ENCODE measurements around the gene C10orf88. TPM values are rescaled to one million over a fixed set of nuclear protein-coding genes. Genes with fewer than 3 reads are reported as not detected.

C10orf88 gene
- total and polyA plus RNA-seq, 8 donors = 1.7 to 17.1 (median 3.6) TPM

DNA sequence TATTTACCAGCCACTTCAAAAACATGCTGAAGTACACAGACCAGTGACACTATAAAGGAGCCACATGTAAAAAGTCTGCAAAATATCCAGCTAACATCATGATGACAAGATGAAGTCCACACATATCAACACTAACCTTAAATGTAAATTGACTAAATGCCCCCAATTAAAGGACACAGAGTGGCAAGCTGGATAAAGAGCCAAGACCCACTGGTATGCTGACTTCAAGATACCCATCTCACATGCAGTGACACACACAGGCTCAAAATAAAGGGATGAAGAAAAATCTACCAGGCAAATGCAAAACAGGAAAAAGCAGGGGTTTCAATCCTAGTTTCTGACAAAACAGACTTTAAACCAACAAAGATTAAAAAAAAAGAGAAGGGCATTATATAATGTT lies 12.9 kb upstream of the C10orf88 start:
- intact Hi-C loops (cut with DNase I; ENCODE audit: low total_unique reads) = no loop called here
- H3K4me3 ChIP-seq = no peak overlapping the region
- TF ChIP-seq POLR2AphosphoS5 (IDR thresholded peaks at IDR 0.05) (no peak), EP300 (IDR thresholded peaks at IDR 0.05) (no peak), POLR2A (IDR thresholded peaks at IDR 0.05) (no peak)
- TF ChIP-seq, protein P1, sequence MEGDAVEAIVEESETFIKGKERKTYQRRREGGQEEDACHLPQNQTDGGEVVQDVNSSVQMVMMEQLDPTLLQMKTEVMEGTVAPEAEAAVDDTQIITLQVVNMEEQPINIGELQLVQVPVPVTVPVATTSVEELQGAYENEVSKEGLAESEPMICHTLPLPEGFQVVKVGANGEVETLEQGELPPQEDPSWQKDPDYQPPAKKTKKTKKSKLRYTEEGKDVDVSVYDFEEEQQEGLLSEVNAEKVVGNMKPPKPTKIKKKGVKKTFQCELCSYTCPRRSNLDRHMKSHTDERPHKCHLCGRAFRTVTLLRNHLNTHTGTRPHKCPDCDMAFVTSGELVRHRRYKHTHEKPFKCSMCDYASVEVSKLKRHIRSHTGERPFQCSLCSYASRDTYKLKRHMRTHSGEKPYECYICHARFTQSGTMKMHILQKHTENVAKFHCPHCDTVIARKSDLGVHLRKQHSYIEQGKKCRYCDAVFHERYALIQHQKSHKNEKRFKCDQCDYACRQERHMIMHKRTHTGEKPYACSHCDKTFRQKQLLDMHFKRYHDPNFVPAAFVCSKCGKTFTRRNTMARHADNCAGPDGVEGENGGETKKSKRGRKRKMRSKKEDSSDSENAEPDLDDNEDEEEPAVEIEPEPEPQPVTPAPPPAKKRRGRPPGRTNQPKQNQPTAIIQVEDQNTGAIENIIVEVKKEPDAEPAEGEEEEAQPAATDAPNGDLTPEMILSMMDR (IDR thresholded peaks at IDR 0.05) = no peak
- no peaks in the 10 kb centered on the region for H3K4me1 ChIP-seq
- peaks cover 0 to 56% (median 16%) of the 10 kb centered on the region in 4 donors for H3K9me3 ChIP-seq
- H3K27ac ChIP-seq = no peak overlapping the region
- no peak for DNase-seq
- H3K27me3 ChIP-seq = no peaks in the 10 kb centered on the region
- no peaks in the 10 kb centered on the region for H3K36me3 ChIP-seq

- DNase-seq = no peak
- H3K27me3 ChIP-seq = no peaks in the 10 kb centered on the region
- no peaks in the 10 kb centered on the region for H3K36me3 ChIP-seq
- H3K4me3 ChIP-seq = no peak overlapping the region
- WGBS, 5 donors = 66 to 82% (median 76%) methylated on average over 3 of the region's 3 CpGs
- H3K27ac ChIP-seq = no peak overlapping the region
- no peaks in the 10 kb centered on the region for H3K4me1 ChIP-seq
- TF ChIP-seq, protein P1 (IDR thresholded peaks at IDR 0.05) = no peak
- TF ChIP-seq POLR2AphosphoS5 (IDR thresholded peaks at IDR 0.05) = no peak
- TF ChIP-seq POLR2A (IDR thresholded peaks at IDR 0.05) = no peak
- no peak for TF ChIP-seq EP300 (IDR thresholded peaks at IDR 0.05)
- intact Hi-C loops (cut with DNase I; ENCODE audit: low total_unique reads) = no loop called here
- H3K9me3 ChIP-seq = peaks cover 0 to 41% (median 13%) of the 10 kb centered on the region in 4 donors
Observed at GRCh38 chr10:122962405-122962804, 8.4 kb upstream of the C10orf88 start.

DNA sequence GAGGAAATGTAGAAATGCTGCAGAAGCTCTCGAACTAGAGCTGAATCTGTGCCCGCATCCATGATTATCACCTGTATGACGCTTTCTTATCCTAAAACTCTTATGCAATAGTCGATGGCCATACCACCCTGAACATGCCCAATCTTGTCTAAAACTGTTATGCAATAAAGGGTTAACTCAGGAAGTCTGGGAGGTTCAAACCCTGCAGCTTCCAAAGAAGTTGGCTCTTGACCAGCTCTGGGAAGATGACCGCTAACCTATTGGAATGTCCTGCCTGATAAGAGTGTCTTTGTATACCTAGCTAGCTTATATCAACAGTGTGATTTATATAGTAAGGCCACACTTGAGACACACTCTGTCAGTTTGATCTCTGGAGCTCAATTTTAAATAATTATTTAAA lies 3.4 kb upstream of the C10orf88 start:
- peak in 1 of 2 donors; percentile 5 for DNase-seq
- no peak overlapping the region for H3K27ac ChIP-seq
- TF ChIP-seq EP300 (IDR thresholded peaks at IDR 0.05) = no peak
- TF ChIP-seq POLR2AphosphoS5 (IDR thresholded peaks at IDR 0.05) = no peak
- TF ChIP-seq, protein P1 (IDR thresholded peaks at IDR 0.05) = no peak
- no peak for TF ChIP-seq POLR2A (IDR thresholded peaks at IDR 0.05)
- intact Hi-C loops (cut with DNase I; ENCODE audit: low total_unique reads) = no loop called here
- no peaks in the 10 kb centered on the region for H3K36me3 ChIP-seq
- 71 to 81% (median 76%) methylated on average over 5 of the region's 5 CpGs for WGBS, 5 donors
- no peak overlapping the region for H3K4me3 ChIP-seq
- peaks cover 0 to 5% (median 0%) of the 10 kb centered on the region in 4 donors for H3K9me3 ChIP-seq
- peaks cover 13 to 22% (median 19%) of the 10 kb centered on the region in 4 donors for H3K4me1 ChIP-seq
- H3K27me3 ChIP-seq = no peaks in the 10 kb centered on the region

- no peak overlapping the region for H3K27ac ChIP-seq
- peaks cover 0 to 5% (median 0%) of the 10 kb centered on the region in 4 donors for H3K9me3 ChIP-seq
- H3K27me3 ChIP-seq = no peaks in the 10 kb centered on the region
- no peak for TF ChIP-seq EP300 (IDR thresholded peaks at IDR 0.05)
- TF ChIP-seq POLR2A (IDR thresholded peaks at IDR 0.05) = no peak
- no peak for TF ChIP-seq POLR2AphosphoS5 (IDR thresholded peaks at IDR 0.05)
- H3K4me1 ChIP-seq = peaks cover 13 to 35% (median 26%) of the 10 kb centered on the region in 4 donors
- no peaks in the 10 kb centered on the region for H3K36me3 ChIP-seq
- no peak overlapping the region for H3K4me3 ChIP-seq
- intact Hi-C loops (cut with DNase I; ENCODE audit: low total_unique reads) = no loop called here
- WGBS, 5 donors = 82 to 94% (median 86%) methylated on average over 1 of the region's 1 CpG
- DNase-seq = peak in 1 of 2 donors; percentile 9
Observed at GRCh38 chr10:122955892-122956291, 1.9 kb upstream of the C10orf88 start.

DNA sequence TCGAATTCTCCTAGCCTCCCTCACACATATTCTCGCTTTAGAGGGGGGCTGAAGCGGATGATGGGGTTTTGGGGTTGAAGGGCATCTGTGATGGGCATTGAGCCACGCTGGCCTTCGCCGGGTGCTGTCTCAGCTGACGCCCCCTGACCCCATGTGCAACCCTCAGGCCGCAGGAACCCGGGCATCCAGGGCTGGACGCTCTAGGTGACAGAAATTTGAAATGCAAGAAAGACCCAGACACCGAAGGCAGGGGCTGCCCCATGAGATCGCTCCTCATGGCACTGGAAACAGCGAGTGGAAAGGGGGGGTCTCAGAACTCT lies 664 bp upstream of the C10orf88 start:
- peak overlapping the region in 2 of 5 donors; percentile 81 to 85 for H3K27ac ChIP-seq
- intact Hi-C loops (cut with DNase I; ENCODE audit: low total_unique reads) = no loop called here
- no peak for DNase-seq

More for the DNA sequence above, 664 bp upstream of the C10orf88 start:
- TF ChIP-seq, protein P1 (IDR thresholded peaks at IDR 0.05) = no peak
- TF ChIP-seq POLR2AphosphoS5 (IDR thresholded peaks at IDR 0.05) (no peak), EP300 (IDR thresholded peaks at IDR 0.05) (no peak)
- WGBS, 5 donors = 66 to 83% (median 71%) methylated on average over 9 to 13 of the region's 13 CpGs
- Histone ChIP-seq H3K4me1 (peaks cover 13 to 35% (median 26%) of the 10 kb centered on the region in 4 donors), H3K36me3 (peaks cover 0 to 2% (median under 1%) of the 10 kb centered on the region in 4 donors), H3K4me3 (peak overlapping the region; percentile 61 to 96 (median 84)), H3K9me3 (peaks cover 0 to 5% (median 0%) of the 10 kb centered on the region in 4 donors), H3K27me3 (no peaks in the 10 kb centered on the region)
